Aorta (tissue), 5 donors: ENCODE measurements around the gene RRBP1. TPM values are rescaled to one million over a fixed set of nuclear protein-coding genes. Genes with fewer than 3 reads are reported as not detected.

Experiments used
- ATAC-seq: fragments of 200-7000 bp; cut with Tn5 transposase; one replicate; pipeline ENCODE4 v1.9.1; 2022; ENCODE audit warnings: moderate library complexity; ENCODE audit not compliant: low FRiP score
- DNase-seq, 2 donors: peaks; one replicate each; pipeline ENCODE4 v3.0.0-alpha.2; 2020
- H3K27ac ChIP-seq, 2 donors: one replicate each; pipeline ENCODE4 v1.5.1; 2013; ENCODE audit warnings: low read length in 2 of 2, mild to moderate bottlenecking in 2 of 2, moderate library complexity in 2 of 2, control low read depth in 1 of 2, inconsistent platforms in 1 of 2, low read depth in 1 of 2
- H3K27me3 ChIP-seq, 2 donors: one replicate each; pipeline ENCODE4 v1.6.1; 2013; ENCODE audit warnings: control low read depth in 1 of 2, low read length in 1 of 2, mild to moderate bottlenecking in 1 of 2, moderate library complexity in 1 of 2; ENCODE audit not compliant: insufficient read depth in 2 of 2, control insufficient read depth in 1 of 2
- H3K36me3 ChIP-seq, 2 donors: one replicate each; pipeline ENCODE4 v1.6.1; 2013; ENCODE audit warnings: control low read depth in 1 of 2, low read length in 1 of 2, mild to moderate bottlenecking in 1 of 2; ENCODE audit not compliant: insufficient read depth in 2 of 2, control insufficient read depth in 1 of 2
- H3K4me1 ChIP-seq, 2 donors: one replicate each; pipeline ENCODE4 v1.6.1; 2013; ENCODE audit warnings: low read length in 2 of 2, control low read depth in 1 of 2, mild to moderate bottlenecking in 1 of 2, moderate library complexity in 1 of 2; ENCODE audit not compliant: insufficient read depth in 2 of 2, control insufficient read depth in 1 of 2
- H3K4me3 ChIP-seq, 2 donors: one replicate each; pipeline ENCODE4 v1.5.1; 2013; ENCODE audit warnings: low read length in 2 of 2, control low read depth in 1 of 2, mild to moderate bottlenecking in 1 of 2
- H3K9me3 ChIP-seq: one replicate; pipeline ENCODE4 v1.6.1; 2013; ENCODE audit warnings: mild to moderate bottlenecking, low read length; ENCODE audit not compliant: control insufficient read depth
- WGBS, 2 donors: extraction: QIAGEN DNeasy Blood & Tissue Kit; methylation state at CpG; one replicate each; pipeline ENCODE4 v1.1.7; 2013; 5-methylcytosine and 5-hydroxymethylcytosine counted together
- intact Hi-C, 2 donors: fragments of 100-400 bp; cut with DNase I; formaldehyde crosslinking; loops; one replicate each; pipeline versions ENCODE4 v1.14.2 to v1.15.0; 2022
- polyA plus RNA-seq, 2 donors: library from polyadenylated mRNA; stranded (reverse); fragments of 200-250 nt; gene quantifications; one replicate each; pipeline ENCODE4 v1.2.3, GENCODE V29; 2013
- total RNA-seq, 2 donors: library from RNA; stranded (reverse); fragmentation: NEBNext Ultra II Directional; extraction: Animal tissue kit (Norgen Biotek cat#: 25700); gene quantifications; one replicate each; pipeline ENCODE4 v1.2.1, GENCODE V29; 2021
- donor health status: healthy with polysubstance abuse.
- donor health status: Bipolar disorder and iron deficiency.
- donor health status: DM: no; HTN: no; CAD: no.
- donor health status: DM: no; HTN: no; CAD: no.
- donor health status: DM: yes; HTN: yes; CAD: no.

The RRBP1 gene
- total and polyA plus RNA-seq, 4 donors: 19.3 to 178 (median 122) TPM

- Histone ChIP-seq H3K27me3 (no peaks in the 10 kb centered on the region), H3K36me3 (peaks cover 0 to 5% of the 10 kb centered on the region in 2 donors), H3K9me3 (no peaks in the 10 kb centered on the region), H3K4me1 (no peaks in the 10 kb centered on the region), H3K27ac (no peak overlapping the region), H3K4me3 (no peak overlapping the region)
- DNase-seq: peak; percentile 24 to 38
- WGBS, 2 donors: 89 to 90% methylated on average over 12 of the region's 12 CpGs
- intact Hi-C loops: no loop called here
- no peak for ATAC-seq
Observed at GRCh38 chr20:17624070-17624469, 58.0 kb downstream of the RRBP1 start.

- no peak for ATAC-seq
- H3K27ac ChIP-seq: no peak overlapping the region
- intact Hi-C loops: no loop called here
- DNase-seq: peak; percentile 37 to 72
- no peaks in the 10 kb centered on the region for H3K27me3 ChIP-seq
- no peaks in the 10 kb centered on the region for H3K9me3 ChIP-seq
- H3K4me3 ChIP-seq: no peak overlapping the region
- H3K36me3 ChIP-seq: peaks cover 0 to 5% of the 10 kb centered on the region in 2 donors
- H3K4me1 ChIP-seq: no peaks in the 10 kb centered on the region
- WGBS, 2 donors: 89 to 90% methylated on average over 9 of the region's 9 CpGs
Observed at GRCh38 chr20:17622851-17623508, 59.1 kb downstream of the RRBP1 start.

GRCh38 chr20:17622086-17622850 lies 59.8 kb downstream of the RRBP1 start:
- DNase-seq (peak; percentile 22 to 49), ATAC-seq (no peak)
- no peaks in the 10 kb centered on the region for H3K4me1 ChIP-seq
- H3K27ac ChIP-seq: no peak overlapping the region
- intact Hi-C loops: no loop called here
- no peaks in the 10 kb centered on the region for H3K9me3 ChIP-seq
- no peaks in the 10 kb centered on the region for H3K27me3 ChIP-seq
- WGBS, 2 donors: 73 to 80% methylated on average over 11 of the region's 11 CpGs
- H3K4me3 ChIP-seq: no peak overlapping the region
- H3K36me3 ChIP-seq: peaks cover 0 to 5% of the 10 kb centered on the region in 2 donors

GRCh38 chr20:17621229-17621968 lies 60.6 kb downstream of the RRBP1 start:
- Histone ChIP-seq H3K4me3 (no peak overlapping the region), H3K36me3 (peaks cover 0 to 5% of the 10 kb centered on the region in 2 donors), H3K9me3 (no peaks in the 10 kb centered on the region), H3K27me3 (no peaks in the 10 kb centered on the region), H3K27ac (no peak overlapping the region), H3K4me1 (no peaks in the 10 kb centered on the region)
- 84 to 86% methylated on average over 23 to 24 of the region's 24 CpGs for WGBS, 2 donors
- intact Hi-C loops: no loop called here
- ATAC-seq (no peak), DNase-seq (peak; percentile 29 to 70)

GRCh38 chr20:17620371-17621228 lies 61.4 kb downstream of the RRBP1 start:
- intact Hi-C loops: no loop called here
- WGBS, 2 donors: 85 to 88% methylated on average over 33 of the region's 33 CpGs
- peaks cover 0 to 5% of the 10 kb centered on the region in 2 donors for H3K36me3 ChIP-seq
- ATAC-seq (no peak), DNase-seq (peak; percentile 45 to 76)
- no peak overlapping the region for H3K27ac ChIP-seq
- no peaks in the 10 kb centered on the region for H3K4me1 ChIP-seq
- H3K4me3 ChIP-seq: no peak overlapping the region
- no peaks in the 10 kb centered on the region for H3K9me3 ChIP-seq
- H3K27me3 ChIP-seq: no peaks in the 10 kb centered on the region

GRCh38 chr20:17619351-17620093 lies 62.5 kb downstream of the RRBP1 start:
- Histone ChIP-seq H3K4me1 (no peaks in the 10 kb centered on the region), H3K36me3 (peaks cover 0 to 5% of the 10 kb centered on the region in 2 donors), H3K4me3 (no peak overlapping the region), H3K27me3 (no peaks in the 10 kb centered on the region), H3K27ac (no peak overlapping the region), H3K9me3 (no peaks in the 10 kb centered on the region)
- WGBS, 2 donors: 75 to 81% methylated on average over 29 of the region's 29 CpGs
- ATAC-seq (no peak), DNase-seq (peak; percentile 34 to 63)
- intact Hi-C loops: no loop called here

- ATAC-seq (no peak), DNase-seq (peak in 1 of 2 donors; percentile 24)
- H3K36me3 ChIP-seq: peaks cover 0 to 5% of the 10 kb centered on the region in 2 donors
- WGBS, 2 donors: 90 to 91% methylated on average over 10 of the region's 10 CpGs
- no peaks in the 10 kb centered on the region for H3K9me3 ChIP-seq
- no peak overlapping the region for H3K27ac ChIP-seq
- no peak overlapping the region for H3K4me3 ChIP-seq
- intact Hi-C loops: no loop called here
- no peaks in the 10 kb centered on the region for H3K27me3 ChIP-seq
- no peaks in the 10 kb centered on the region for H3K4me1 ChIP-seq
Observed at GRCh38 chr20:17618673-17619013, 63.4 kb downstream of the RRBP1 start.
